PC-3 (cell line): ENCODE data around the gene PEX16. TPM values are rescaled to one million over a fixed set of nuclear protein-coding genes. Genes with fewer than 3 reads are reported as not detected.

Source experiments
- ATAC-seq: fragments of 200-7000 bp; cut with Tn5 transposase; 2 replicates; pipeline ENCODE4 v1.9.1; 2020; ENCODE audit warnings: mild to moderate bottlenecking, moderate library complexity
- BruUV-seq: library from RNA; stranded (reverse); fragments of 400-500 nt; replicated peaks from 2 replicates; lab custom pipeline; 2021; lab: Mats Ljungman, UMichigan
- CTCF ChIA-PET: fragments of 300-600 bp; sonication (Branson Sonifier 250); formaldehyde crosslinking; loops from one replicate; lab custom pipeline; 2022; ENCODE audit warnings: antibody characterized with exemption; lab: Charles Lee
- POLR2A ChIA-PET: fragments of 300-600 bp; sonication (Branson Sonifier 250); formaldehyde crosslinking; loops from one replicate; lab custom pipeline; 2022; ENCODE audit warnings: antibody characterized with exemption; ENCODE audit not compliant: unreplicated experiment; lab: Charles Lee
- DNase-seq: peaks from one replicate; pipeline ENCODE4 v3.0.0-alpha.2; 2015
- H2AFZ ChIP-seq: fragments of 300-600 bp; sonication (generic); 2 replicates; pipeline ENCODE4 v1.6.0; 2016; ENCODE audit warnings: antibody characterized with exemption, low read length
- H3F3A ChIP-seq: fragments of 300-600 bp; sonication (generic); one replicate; pipeline ENCODE4 v1.6.0; 2017; ENCODE audit warnings: antibody characterized with exemption, low read length, control low read depth, mild to moderate bottlenecking; ENCODE audit not compliant: unreplicated experiment
- H3K27ac ChIP-seq: fragments of 300-600 bp; sonication (generic); 2 replicates; pipeline ENCODE4 v1.5.1; 2016; ENCODE audit warnings: mild to moderate bottlenecking, low read length
- H3K27me3 ChIP-seq: fragments of 300-600 bp; sonication (generic); 2 replicates; pipeline ENCODE4 v1.6.1; 2016; ENCODE audit warnings: low read length, mixed read lengths
- H3K36me3 ChIP-seq: fragments of 300-600 bp; sonication (generic); 2 replicates; pipeline ENCODE4 v1.6.1; 2016; ENCODE audit warnings: low read depth, mixed run types, low read length, mixed read lengths
- H3K4me1 ChIP-seq: fragments of 300-600 bp; sonication (generic); 2 replicates; pipeline ENCODE4 v1.5.1; 2016; ENCODE audit warnings: low read length; ENCODE audit not compliant: insufficient read depth
- H3K4me2 ChIP-seq: fragments of 300-600 bp; sonication (generic); 2 replicates; pipeline ENCODE4 v1.6.0; 2016; ENCODE audit warnings: low read length
- H3K4me3 ChIP-seq: fragments of 300-600 bp; sonication (generic); 2 replicates; pipeline ENCODE4 v1.5.1; 2016; ENCODE audit warnings: mild to moderate bottlenecking, low read length, mixed read lengths
- H3K79me2 ChIP-seq: fragments of 300-600 bp; sonication (generic); 2 replicates; pipeline ENCODE4 v1.6.1; 2017; ENCODE audit warnings: low read length, mixed read lengths
- H3K9ac ChIP-seq: fragments of 300-600 bp; sonication (generic); 2 replicates; pipeline ENCODE4 v1.6.0; 2016; ENCODE audit warnings: mild to moderate bottlenecking, low read length
- H3K9me2 ChIP-seq: fragments of 300-600 bp; sonication (generic); replicated peaks from 2 replicates; pipeline ENCODE4 v1.6.1; 2016; ENCODE audit warnings: mixed run types, low read length, mixed read lengths
- H3K9me3 ChIP-seq: fragments of 300-600 bp; sonication (generic); 2 replicates; pipeline ENCODE4 v1.6.1; 2016; ENCODE audit warnings: low read length, mixed read lengths
- H4K20me1 ChIP-seq: fragments of 300-600 bp; sonication (generic); 2 replicates; pipeline ENCODE4 v1.6.1; 2016; ENCODE audit warnings: low read length, mixed read lengths
- EZH2 ChIP-seq: fragments of 300-600 bp; sonication (generic); IDR thresholded peaks from one replicate; pipeline ENCODE4 v1.6.1; 2017; ENCODE audit warnings: antibody characterized with exemption, mild to moderate bottlenecking, low read length; ENCODE audit not compliant: unreplicated experiment
- EZH2phosphoT487 ChIP-seq: fragments of 300-600 bp; sonication (generic); IDR thresholded peaks from 2 replicates; pipeline ENCODE4 v1.6.1; 2018; ENCODE audit warnings: mild to moderate bottlenecking, antibody characterized with exemption, low read length, borderline replicate concordance
- intact Hi-C: fragments of 100-400 bp; cut with micrococcal nuclease; formaldehyde crosslinking; loops from 2 replicates; pipeline ENCODE4 v1.9.0; 2023
- total RNA-seq: library from RNA; depleted of rRNA; stranded (reverse); fragments of >200 nt; gene quantifications from 2 replicates; pipeline ENCODE4 v1.2.3, GENCODE V29; 2014
- TF ChIP-seq, protein P1 (sequence below): fragments of 300-600 bp; sonication (generic); conservative IDR thresholded peaks from 2 replicates; pipeline ENCODE4 v1.5.1; 2017; ENCODE audit warnings: antibody characterized with exemption, low read depth, mild to moderate bottlenecking, low read length

PEX16 gene
- total RNA-seq, 1 experiment from 2014 or later: 56.7 TPM

DNA sequence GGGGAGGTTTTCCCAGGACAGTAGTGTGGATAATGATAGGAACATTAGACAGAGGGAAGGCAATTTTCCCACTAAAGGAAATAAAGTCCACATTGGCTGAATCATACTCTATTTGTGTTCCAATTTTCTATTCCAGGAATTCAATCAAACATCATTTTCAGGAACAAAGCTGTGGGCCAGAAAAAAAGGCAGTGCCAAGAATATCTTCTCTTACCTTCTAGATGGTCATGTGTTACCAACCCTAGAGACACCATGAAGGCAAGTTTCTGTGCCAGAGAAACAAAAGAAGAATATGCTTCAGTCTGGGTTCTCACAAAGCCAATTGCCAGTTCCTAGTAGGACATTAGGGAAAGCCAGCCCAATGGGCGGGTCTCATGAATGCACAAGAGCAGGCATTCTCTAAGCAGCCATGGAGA is 32.3 kb upstream of the PEX16 start:
- H3K9me3 ChIP-seq: no peaks in the 10 kb centered on the region
- H3K4me2 ChIP-seq: no peak overlapping the region
- no peak for DNase-seq
- no peak for TF ChIP-seq EZH2
- TF ChIP-seq, protein P1, sequence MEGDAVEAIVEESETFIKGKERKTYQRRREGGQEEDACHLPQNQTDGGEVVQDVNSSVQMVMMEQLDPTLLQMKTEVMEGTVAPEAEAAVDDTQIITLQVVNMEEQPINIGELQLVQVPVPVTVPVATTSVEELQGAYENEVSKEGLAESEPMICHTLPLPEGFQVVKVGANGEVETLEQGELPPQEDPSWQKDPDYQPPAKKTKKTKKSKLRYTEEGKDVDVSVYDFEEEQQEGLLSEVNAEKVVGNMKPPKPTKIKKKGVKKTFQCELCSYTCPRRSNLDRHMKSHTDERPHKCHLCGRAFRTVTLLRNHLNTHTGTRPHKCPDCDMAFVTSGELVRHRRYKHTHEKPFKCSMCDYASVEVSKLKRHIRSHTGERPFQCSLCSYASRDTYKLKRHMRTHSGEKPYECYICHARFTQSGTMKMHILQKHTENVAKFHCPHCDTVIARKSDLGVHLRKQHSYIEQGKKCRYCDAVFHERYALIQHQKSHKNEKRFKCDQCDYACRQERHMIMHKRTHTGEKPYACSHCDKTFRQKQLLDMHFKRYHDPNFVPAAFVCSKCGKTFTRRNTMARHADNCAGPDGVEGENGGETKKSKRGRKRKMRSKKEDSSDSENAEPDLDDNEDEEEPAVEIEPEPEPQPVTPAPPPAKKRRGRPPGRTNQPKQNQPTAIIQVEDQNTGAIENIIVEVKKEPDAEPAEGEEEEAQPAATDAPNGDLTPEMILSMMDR: no peak
- no peak for TF ChIP-seq EZH2phosphoT487
- H3K9me2 ChIP-seq: no peaks in the 10 kb centered on the region
- CTCF ChIA-PET: no interaction called here
- H3K27ac ChIP-seq: no peak overlapping the region
- no peak overlapping the region for H3K4me3 ChIP-seq
- no peaks in the 10 kb centered on the region for H3K79me2 ChIP-seq
- no peaks in the 10 kb centered on the region for H3K27me3 ChIP-seq
- ATAC-seq: no peak
- H4K20me1 ChIP-seq: no peaks in the 10 kb centered on the region
- no peaks in the 10 kb centered on the region for H3F3A ChIP-seq
- H3K4me1 ChIP-seq: no peaks in the 10 kb centered on the region
- H3K9ac ChIP-seq: no peak overlapping the region
- no peaks in the 10 kb centered on the region for H3K36me3 ChIP-seq
- no peak overlapping the region for H2AFZ ChIP-seq
- BruUV-seq: no TSS peak
- POLR2A ChIA-PET: no interaction called here
- intact Hi-C loops: no loop called here

DNA sequence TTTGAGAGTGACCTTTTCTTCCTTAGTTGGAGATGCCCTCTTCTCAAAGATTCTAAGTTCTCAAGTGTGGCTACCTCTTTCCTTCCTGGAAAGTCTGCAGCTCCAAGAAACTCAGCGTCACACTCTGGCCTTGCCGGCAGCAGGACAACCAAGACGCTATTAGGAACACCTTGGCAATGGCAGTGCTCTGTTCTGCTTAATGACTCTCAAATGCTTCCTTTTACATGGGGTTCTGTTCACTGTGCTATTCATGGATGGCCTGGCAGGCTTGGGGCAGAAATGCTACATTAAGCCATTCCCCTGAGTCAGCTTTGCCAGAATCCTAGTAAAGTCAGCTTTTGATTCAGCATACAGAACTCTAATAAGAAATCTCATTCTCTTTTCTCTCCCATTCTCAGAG is 30.7 kb upstream of the PEX16 start:
- ChIA-PET POLR2A (no interaction called here), CTCF (no interaction called here)
- Histone ChIP-seq H2AFZ (no peak overlapping the region), H3K27me3 (no peaks in the 10 kb centered on the region), H3K4me1 (no peaks in the 10 kb centered on the region), H3K4me3 (no peak overlapping the region), H3F3A (no peaks in the 10 kb centered on the region), H3K9me2 (no peaks in the 10 kb centered on the region), H3K4me2 (no peak overlapping the region), H3K9ac (no peak overlapping the region), H4K20me1 (no peaks in the 10 kb centered on the region), H3K79me2 (no peaks in the 10 kb centered on the region), H3K9me3 (no peaks in the 10 kb centered on the region), H3K27ac (no peak overlapping the region), H3K36me3 (no peaks in the 10 kb centered on the region)
- BruUV-seq: no TSS peak
- TF ChIP-seq, protein P1: no peak
- no peak for TF ChIP-seq EZH2
- no peak for TF ChIP-seq EZH2phosphoT487
- ATAC-seq (no peak), DNase-seq (no peak)
- intact Hi-C loops: no loop called here

DNA sequence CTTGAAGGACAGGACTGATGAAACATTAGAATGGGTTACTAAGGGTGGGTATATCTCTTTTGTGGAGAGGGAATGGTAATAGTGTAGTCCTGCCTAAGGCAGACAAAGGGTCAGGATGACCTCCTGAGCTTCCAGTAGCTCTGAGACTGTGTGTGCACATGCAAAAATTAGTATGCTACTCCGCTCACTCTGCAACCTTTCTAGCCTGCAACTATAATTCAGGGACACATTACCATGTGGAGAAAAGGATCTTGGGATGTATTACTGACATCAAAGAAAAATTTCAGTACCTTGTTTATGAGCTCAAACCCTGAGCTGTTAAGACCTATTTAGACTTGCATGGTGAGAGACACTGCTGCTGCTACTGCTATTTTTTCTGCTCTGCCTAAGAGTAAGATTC is 30.2 kb upstream of the PEX16 start:
- TF ChIP-seq, protein P1: no peak
- no peak for TF ChIP-seq EZH2phosphoT487
- Histone ChIP-seq H3K36me3 (no peaks in the 10 kb centered on the region), H3K9me2 (no peaks in the 10 kb centered on the region), H3K27me3 (no peaks in the 10 kb centered on the region), H3K27ac (no peak overlapping the region), H3K4me1 (no peaks in the 10 kb centered on the region), H4K20me1 (no peaks in the 10 kb centered on the region), H3K9ac (no peak overlapping the region), H3K4me2 (no peak overlapping the region), H2AFZ (no peak overlapping the region), H3K79me2 (no peaks in the 10 kb centered on the region), H3F3A (no peaks in the 10 kb centered on the region), H3K9me3 (no peaks in the 10 kb centered on the region), H3K4me3 (no peak overlapping the region)
- ChIA-PET POLR2A (no interaction called here), CTCF (no interaction called here)
- ATAC-seq: no peak
- no peak for DNase-seq
- intact Hi-C loops: no loop called here
- BruUV-seq: no TSS peak
